Measurements from ENCODE around the gene RHBDD3. TPM values are rescaled to one million over a fixed set of nuclear protein-coding genes. Genes with fewer than 3 reads are reported as not detected.

The RHBDD3 gene
- total RNA-seq, 4 donors from 2014 or later, result 19.8 to 38.0 (median 28.6) TPM

DNA sequence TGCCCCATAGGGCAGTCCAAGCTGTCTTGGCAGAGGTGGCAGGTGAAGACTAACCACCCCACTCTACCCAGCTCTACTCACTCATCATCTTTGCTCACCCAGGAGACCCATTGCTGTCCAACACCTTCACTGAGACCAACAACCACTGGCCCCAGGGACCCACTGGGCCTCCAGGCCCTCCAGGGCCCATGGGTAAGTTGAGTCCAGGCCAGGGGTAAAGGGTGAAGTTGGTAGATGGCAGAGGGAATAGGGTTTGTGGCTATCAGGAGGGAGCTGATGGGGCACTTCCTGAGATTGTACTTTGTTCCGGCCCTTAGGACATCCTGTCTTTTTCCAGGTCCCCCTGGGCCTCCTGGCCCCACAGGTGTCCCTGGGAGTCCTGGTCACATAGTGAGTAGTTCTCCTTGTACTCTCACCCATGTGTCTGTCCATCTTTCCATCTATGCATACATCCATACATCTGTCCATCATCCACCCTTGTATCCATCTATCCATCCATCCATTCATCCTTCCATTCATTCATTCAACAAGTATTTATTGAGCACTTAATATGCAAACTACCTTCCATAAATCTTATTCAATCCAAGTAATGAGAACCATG lies 34.4 kb downstream of the RHBDD3 start:
- DNase-seq (no peak), ATAC-seq (no peak)
- no peak overlapping the region for H3K27ac ChIP-seq
- TF ChIP-seq, protein P1, sequence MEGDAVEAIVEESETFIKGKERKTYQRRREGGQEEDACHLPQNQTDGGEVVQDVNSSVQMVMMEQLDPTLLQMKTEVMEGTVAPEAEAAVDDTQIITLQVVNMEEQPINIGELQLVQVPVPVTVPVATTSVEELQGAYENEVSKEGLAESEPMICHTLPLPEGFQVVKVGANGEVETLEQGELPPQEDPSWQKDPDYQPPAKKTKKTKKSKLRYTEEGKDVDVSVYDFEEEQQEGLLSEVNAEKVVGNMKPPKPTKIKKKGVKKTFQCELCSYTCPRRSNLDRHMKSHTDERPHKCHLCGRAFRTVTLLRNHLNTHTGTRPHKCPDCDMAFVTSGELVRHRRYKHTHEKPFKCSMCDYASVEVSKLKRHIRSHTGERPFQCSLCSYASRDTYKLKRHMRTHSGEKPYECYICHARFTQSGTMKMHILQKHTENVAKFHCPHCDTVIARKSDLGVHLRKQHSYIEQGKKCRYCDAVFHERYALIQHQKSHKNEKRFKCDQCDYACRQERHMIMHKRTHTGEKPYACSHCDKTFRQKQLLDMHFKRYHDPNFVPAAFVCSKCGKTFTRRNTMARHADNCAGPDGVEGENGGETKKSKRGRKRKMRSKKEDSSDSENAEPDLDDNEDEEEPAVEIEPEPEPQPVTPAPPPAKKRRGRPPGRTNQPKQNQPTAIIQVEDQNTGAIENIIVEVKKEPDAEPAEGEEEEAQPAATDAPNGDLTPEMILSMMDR (IDR thresholded peaks at IDR 0.05 in 4 of 5, conservative IDR thresholded peaks at IDR 0.05 in 1 of 5), result no peak
- no peak for TF ChIP-seq POLR2A (IDR thresholded peaks at IDR 0.05)
- no peaks in the 10 kb centered on the region for H3K27me3 ChIP-seq
- intact Hi-C loops (cut with DNase I; ENCODE audit: low total_unique reads), result no loop called here
- H3K4me1 ChIP-seq, result peaks cover 0 to 4% of the 10 kb centered on the region in 2 donors
- no peak overlapping the region for H3K4me3 ChIP-seq
- no peaks in the 10 kb centered on the region for H3K9me3 ChIP-seq
- in situ Hi-C loops (cut with MboI; ENCODE audit: low sequenced_read_pairs in 4 of 4), result no loop called here
- no peaks in the 10 kb centered on the region for H3K36me3 ChIP-seq

DNA sequence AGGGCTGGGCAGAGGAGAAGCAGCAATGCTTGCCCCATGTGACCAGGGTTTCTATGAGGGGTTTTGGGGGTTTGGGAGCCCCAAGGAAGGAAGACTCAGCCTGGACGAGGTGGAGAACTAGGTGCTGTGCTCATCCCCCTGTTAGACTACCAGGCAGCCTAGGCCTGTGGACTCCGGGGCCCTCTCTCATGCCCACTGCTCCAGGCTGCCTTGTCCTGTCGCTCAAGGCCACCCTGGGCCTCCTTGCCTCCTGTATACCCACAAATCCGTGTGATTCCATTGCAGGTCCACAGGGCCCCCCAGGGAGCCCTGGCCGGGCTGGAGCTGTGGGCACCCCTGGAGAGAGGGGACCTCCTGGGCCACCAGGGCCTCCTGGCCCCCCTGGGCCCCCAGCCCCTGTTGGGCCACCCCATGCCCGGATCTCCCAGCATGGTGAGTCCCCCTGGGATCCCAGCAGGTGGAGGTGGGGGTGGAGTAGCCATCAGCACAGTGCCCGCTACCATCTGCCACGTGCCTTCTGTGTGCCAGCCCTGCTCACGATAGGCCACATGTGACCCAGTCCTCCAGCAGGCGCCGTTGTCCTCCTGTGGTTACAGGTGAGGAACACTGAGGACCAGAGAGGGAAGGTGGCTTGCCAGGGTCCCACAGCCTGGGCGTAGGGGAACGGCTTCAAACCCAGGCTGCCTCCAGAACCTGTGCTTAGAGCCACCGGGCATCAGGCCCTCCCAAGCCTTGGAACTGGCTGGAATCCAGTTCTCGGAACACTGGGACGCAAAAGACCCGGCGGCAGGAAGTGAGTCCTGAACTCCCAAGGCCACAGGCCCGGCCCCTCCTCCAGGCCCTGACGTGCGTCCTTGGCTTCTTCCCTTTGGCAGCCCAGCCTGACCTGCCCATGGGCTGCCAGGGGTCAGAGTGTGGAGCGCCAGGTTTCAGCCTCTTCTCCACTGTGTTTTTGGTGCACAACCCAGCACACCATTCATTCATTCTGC lies 35.5 kb downstream of the RHBDD3 start:
- TF ChIP-seq POLR2A (IDR thresholded peaks at IDR 0.05), result no peak
- TF ChIP-seq, protein P1 (IDR thresholded peaks at IDR 0.05 in 4 of 5, conservative IDR thresholded peaks at IDR 0.05 in 1 of 5), result no peak
- in situ Hi-C loops (cut with MboI; ENCODE audit: low sequenced_read_pairs in 4 of 4) (no loop called here), intact Hi-C loops (cut with DNase I; ENCODE audit: low total_unique reads) (no loop called here)
- DNase-seq (no peak), ATAC-seq (peak in 1 of 2 donors; percentile 62)
- H3K27me3 ChIP-seq, result no peaks in the 10 kb centered on the region
- no peaks in the 10 kb centered on the region for H3K36me3 ChIP-seq
- H3K27ac ChIP-seq, result no peak overlapping the region
- no peaks in the 10 kb centered on the region for H3K9me3 ChIP-seq
- peaks cover 0 to 4% of the 10 kb centered on the region in 2 donors for H3K4me1 ChIP-seq
- no peak overlapping the region for H3K4me3 ChIP-seq

DNA sequence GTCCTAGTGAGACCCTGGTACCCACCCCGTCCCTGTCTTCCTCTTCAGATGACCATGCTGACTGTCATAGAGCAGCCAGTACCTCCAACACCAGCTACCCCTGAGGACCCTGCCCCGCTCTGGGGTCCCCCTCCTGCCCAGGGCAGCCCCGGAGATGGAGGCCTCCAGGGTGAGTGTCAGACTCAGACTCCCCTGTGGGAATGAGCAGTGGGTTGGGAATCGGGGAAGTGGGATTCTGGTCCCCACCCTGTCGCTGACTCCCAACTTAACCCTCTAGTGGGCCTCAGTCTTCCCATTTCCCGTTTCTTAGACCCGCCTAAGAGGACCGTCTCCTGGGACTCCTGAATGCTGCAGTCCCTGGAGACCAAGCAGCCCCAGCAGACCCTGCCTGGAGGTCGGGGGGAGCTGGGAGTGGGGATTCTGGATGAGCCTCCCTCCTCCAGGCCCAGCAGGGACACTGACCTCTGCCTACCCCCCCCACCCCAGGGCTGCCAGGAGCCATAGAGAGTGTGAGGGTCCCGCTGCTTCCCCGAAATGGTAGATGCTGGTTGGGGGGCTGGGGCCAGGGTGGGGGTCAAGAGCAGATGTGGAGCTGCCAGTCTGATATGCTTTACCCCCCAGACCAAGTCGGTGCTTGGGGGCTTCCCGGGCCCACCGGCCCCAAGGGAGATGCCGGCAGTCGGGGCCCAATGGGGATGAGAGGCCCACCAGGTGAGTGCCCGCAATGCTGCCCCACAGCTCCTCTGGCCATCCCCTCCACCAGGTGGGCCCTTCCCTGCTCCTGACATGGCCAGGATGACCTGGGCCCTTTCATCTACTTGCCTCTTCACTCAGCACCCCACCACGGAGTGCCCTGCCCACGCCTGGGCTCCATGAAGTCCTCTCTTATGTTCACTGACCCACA lies 36.6 kb downstream of the RHBDD3 start:
- ATAC-seq, result no peak
- no peaks in the 10 kb centered on the region for H3K36me3 ChIP-seq
- H3K4me3 ChIP-seq, result no peak overlapping the region
- TF ChIP-seq POLR2A (IDR thresholded peaks at IDR 0.05), result no peak
- TF ChIP-seq, protein P1 (IDR thresholded peaks at IDR 0.05 in 4 of 5, conservative IDR thresholded peaks at IDR 0.05 in 1 of 5), result no peak
- H3K27me3 ChIP-seq, result no peaks in the 10 kb centered on the region
- no peaks in the 10 kb centered on the region for H3K9me3 ChIP-seq
- intact Hi-C loops (cut with DNase I; ENCODE audit: low total_unique reads), result no loop called here
- H3K27ac ChIP-seq, result no peak overlapping the region
- DNase-seq, result no peak
- in situ Hi-C loops (cut with MboI; ENCODE audit: low sequenced_read_pairs in 4 of 4), result no loop called here
- H3K4me1 ChIP-seq, result peaks cover 0 to 4% of the 10 kb centered on the region in 2 donors

DNA sequence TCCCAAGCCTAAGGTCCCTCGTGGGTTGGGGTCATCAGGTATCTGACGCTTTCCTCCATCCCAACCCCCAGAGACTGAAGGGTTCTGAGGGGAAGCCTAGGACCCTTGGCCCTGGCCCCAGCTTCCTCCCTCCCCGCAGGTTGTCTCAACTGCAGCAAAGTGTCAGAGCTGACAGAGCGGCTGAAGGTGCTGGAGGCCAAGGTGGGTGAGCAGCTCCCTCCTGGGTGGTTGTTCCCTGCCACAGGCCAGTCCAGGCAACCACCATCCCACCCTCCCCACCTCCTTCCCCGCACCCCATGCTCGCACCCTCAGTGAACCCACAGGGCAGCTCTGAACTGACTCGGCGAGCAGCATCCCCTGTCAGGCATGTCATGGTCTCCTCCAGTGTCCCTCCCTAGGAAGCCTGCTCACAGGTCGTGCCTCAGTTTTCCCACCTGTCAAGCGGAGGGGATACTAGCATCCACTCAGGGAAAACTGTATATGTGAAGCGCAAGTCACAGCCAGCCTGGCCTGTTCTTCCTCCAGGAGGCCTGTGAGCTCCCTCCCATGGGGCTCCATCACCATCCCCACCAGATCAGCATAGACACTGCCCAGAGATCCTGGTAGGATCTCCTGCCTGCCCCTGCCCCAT lies 41.3 kb downstream of the RHBDD3 start:
- ATAC-seq, result no peak
- in situ Hi-C loops (cut with MboI; ENCODE audit: low sequenced_read_pairs in 4 of 4), result no loop called here

More for the DNA sequence above, 41.3 kb downstream of the RHBDD3 start:
- peaks cover 5 to 6% of the 10 kb centered on the region in 2 donors for H3K4me1 ChIP-seq
- no peaks in the 10 kb centered on the region for H3K9me3 ChIP-seq
- no peaks in the 10 kb centered on the region for H3K36me3 ChIP-seq
- peak overlapping the region in 1 of 4 donors; percentile 28 for H3K4me3 ChIP-seq
- intact Hi-C loops (cut with DNase I; ENCODE audit: low total_unique reads), result no loop called here
- no peak for TF ChIP-seq POLR2A (IDR thresholded peaks at IDR 0.05)
- TF ChIP-seq, protein P1 (IDR thresholded peaks at IDR 0.05 in 4 of 5, conservative IDR thresholded peaks at IDR 0.05 in 1 of 5), result no peak
- peak overlapping the region; percentile 30 to 54 (median 47) for H3K27ac ChIP-seq
- no peaks in the 10 kb centered on the region for H3K27me3 ChIP-seq
- DNase-seq, result no peak
